HepG2 (cell line): Measurements from ENCODE around the gene BTG3. TPM values are rescaled to one million over a fixed set of nuclear protein-coding genes. Genes with fewer than 3 reads are reported as not detected.
A peak's percentile ranks its signal among the peaks of the same experiment; 100 is the strongest.

Experiments
- AKAP8 ChIP-seq: sonication (generic); formaldehyde crosslinking; IDR thresholded peaks from 2 replicates; pipeline ENCODE4 v1.5.1; 2020; ENCODE audit warnings: mild to moderate bottlenecking, missing genetic modification reagents
- ARNT ChIP-seq: fragments of 450-650 bp; IDR thresholded peaks from 2 replicates; pipeline ENCODE4 v1.6.1; 2017
- EP300 ChIP-seq, 3 experiments: sonication (generic) in 1 of 3; formaldehyde crosslinking in 1 of 3; IDR thresholded peaks; 2 replicates each; pipeline versions ENCODE4 v1.5.1 to v1.6.1; 2011 to 2020; ENCODE audit warnings: low read depth in 2 of 3, low read length in 2 of 3, borderline replicate concordance in 1 of 3, improper control_type of control experiment in 1 of 3, mild to moderate bottlenecking in 1 of 3, missing genetic modification reagents in 1 of 3, moderate library complexity in 1 of 3
- FOXK1 ChIP-seq: sonication (generic); formaldehyde crosslinking; IDR thresholded peaks from 2 replicates; pipeline ENCODE4 v1.4.0; 2020; ENCODE audit warnings: low read depth, missing genetic modification reagents, borderline replicate concordance
- GATAD2A ChIP-seq: IDR thresholded peaks from 2 replicates; pipeline ENCODE4 v1.6.1; 2016
- HMG20A ChIP-seq: IDR thresholded peaks from 2 replicates; pipeline ENCODE4 v1.6.1; 2016; ENCODE audit warnings: borderline replicate concordance
- HNRNPL ChIP-seq: fragments of 200-400 bp; formaldehyde crosslinking; IDR thresholded peaks from 2 replicates; pipeline ENCODE4 v1.6.1; 2017; ENCODE audit warnings: mild to moderate bottlenecking, low read depth, low read length
- KDM5A ChIP-seq: fragments of 200-600 bp; sonication (generic); IDR thresholded peaks from 2 replicates; pipeline ENCODE4 v1.7.0; 2018; ENCODE audit warnings: antibody characterized with exemption, mild to moderate bottlenecking, low read length, borderline replicate concordance
- MTF2 ChIP-seq: sonication (generic); formaldehyde crosslinking; IDR thresholded peaks from 2 replicates; pipeline ENCODE4 v1.5.0; 2020; ENCODE audit warnings: missing genetic modification reagents, borderline replicate concordance
- NR2F2 ChIP-seq: IDR thresholded peaks from 2 replicates; pipeline ENCODE4 v1.6.1; 2012; ENCODE audit warnings: low read depth, inconsistent platforms, borderline replicate concordance
- PPARG ChIP-seq: conservative IDR thresholded peaks from 2 replicates; pipeline ENCODE4 v1.6.1; 2016; ENCODE audit warnings: missing biosample characterization, missing genetic modification reagents
- RFX5 ChIP-seq: IDR thresholded peaks from 2 replicates; pipeline ENCODE4 v1.6.1; 2011; ENCODE audit warnings: low read depth, low read length, improper control_type of control experiment
- SETDB1 ChIP-seq: sonication (generic); formaldehyde crosslinking; IDR thresholded peaks from 2 replicates; pipeline ENCODE4 v1.5.1; 2020; ENCODE audit warnings: missing genetic modification reagents, mild to moderate bottlenecking, borderline replicate concordance
- SMAD9 ChIP-seq: sonication (generic); formaldehyde crosslinking; IDR thresholded peaks from 2 replicates; pipeline ENCODE4 v1.5.1; 2020; ENCODE audit warnings: mild to moderate bottlenecking, missing genetic modification reagents
- TAF1 ChIP-seq: sonication (generic); formaldehyde crosslinking; IDR thresholded peaks from 2 replicates; pipeline ENCODE4 v1.4.0; 2020; ENCODE audit warnings: missing genetic modification reagents
- TEAD3 ChIP-seq: optimal IDR thresholded peaks from 2 replicates; pipeline ENCODE3; 2016; ENCODE audit warnings: borderline replicate concordance
- polyA plus RNA-seq, 8 experiments: library from polyadenylated mRNA; depleted of rRNA in 3 of 8; stranded (reverse) in 7 of 8; unstranded in 1 of 8; fragments of >200 nt; fragmentation: Illumina TruSeq in 4 of 8; extraction: Trizol in 4 of 8; gene quantifications; 2 replicates each; pipeline versions ENCODE4 v1.2.1 to v1.2.3, GENCODE V29; 2011 to 2016; ENCODE audit warnings: low read depth in 4 of 8, missing spikeins in 1 of 8, mixed read lengths in 1 of 8; ENCODE audit not compliant: insufficient read depth in 1 of 8
- total RNA-seq, 5 experiments: library from RNA; depleted of rRNA; stranded (reverse); fragments of >200 nt; fragmentation: Illumina TruSeq; extraction: Trizol; gene quantifications; 2 replicates each; pipeline ENCODE4 v1.2.3, GENCODE V29; 2016; ENCODE audit warnings: low read depth in 1 of 5
- TF ChIP-seq, protein P1 (sequence below): sonication (generic); formaldehyde crosslinking; IDR thresholded peaks from 2 replicates; pipeline ENCODE4 v1.5.0; 2020; ENCODE audit warnings: mild to moderate bottlenecking, missing genetic modification reagents, borderline replicate concordance
- TF ChIP-seq, protein P2 (sequence below): sonication (generic); formaldehyde crosslinking; conservative IDR thresholded peaks from 2 replicates; pipeline ENCODE4 v1.8.0; 2022; ENCODE audit warnings: missing genetic modification reagents
- TF ChIP-seq, protein P3 (sequence below): sonication (generic); formaldehyde crosslinking; IDR thresholded peaks from 2 replicates; pipeline ENCODE4 v1.9.0; 2021; ENCODE audit warnings: missing genetic modification reagents, mild to moderate bottlenecking, borderline replicate concordance

BTG3 gene
- total and polyA plus RNA-seq, 2 of the 13 experiments (the other 11 are each of a cell fraction or from before 2014, with no cell fraction given): 13.9 to 27.4 TPM

DNA sequence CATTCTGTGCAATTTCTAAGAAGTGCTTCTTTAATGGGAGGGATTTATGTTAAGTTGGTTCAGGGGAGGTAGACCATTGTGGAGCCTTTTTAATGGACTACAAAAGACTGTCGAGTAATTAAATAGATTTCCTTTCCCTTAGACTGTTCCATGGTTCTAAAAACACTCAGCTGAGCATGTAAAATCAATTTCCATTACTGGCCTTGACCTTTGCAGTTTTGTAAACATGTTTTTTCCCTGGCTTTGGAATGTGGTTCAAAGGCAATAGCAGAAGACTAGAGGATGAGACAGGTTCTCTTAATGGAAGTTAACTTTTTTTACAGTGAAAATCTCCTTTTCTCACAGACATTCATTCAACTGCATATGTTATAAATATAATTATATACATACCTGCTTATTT lies 37.6 kb upstream of the BTG3 start (continued):
- TF ChIP-seq, protein P1, sequence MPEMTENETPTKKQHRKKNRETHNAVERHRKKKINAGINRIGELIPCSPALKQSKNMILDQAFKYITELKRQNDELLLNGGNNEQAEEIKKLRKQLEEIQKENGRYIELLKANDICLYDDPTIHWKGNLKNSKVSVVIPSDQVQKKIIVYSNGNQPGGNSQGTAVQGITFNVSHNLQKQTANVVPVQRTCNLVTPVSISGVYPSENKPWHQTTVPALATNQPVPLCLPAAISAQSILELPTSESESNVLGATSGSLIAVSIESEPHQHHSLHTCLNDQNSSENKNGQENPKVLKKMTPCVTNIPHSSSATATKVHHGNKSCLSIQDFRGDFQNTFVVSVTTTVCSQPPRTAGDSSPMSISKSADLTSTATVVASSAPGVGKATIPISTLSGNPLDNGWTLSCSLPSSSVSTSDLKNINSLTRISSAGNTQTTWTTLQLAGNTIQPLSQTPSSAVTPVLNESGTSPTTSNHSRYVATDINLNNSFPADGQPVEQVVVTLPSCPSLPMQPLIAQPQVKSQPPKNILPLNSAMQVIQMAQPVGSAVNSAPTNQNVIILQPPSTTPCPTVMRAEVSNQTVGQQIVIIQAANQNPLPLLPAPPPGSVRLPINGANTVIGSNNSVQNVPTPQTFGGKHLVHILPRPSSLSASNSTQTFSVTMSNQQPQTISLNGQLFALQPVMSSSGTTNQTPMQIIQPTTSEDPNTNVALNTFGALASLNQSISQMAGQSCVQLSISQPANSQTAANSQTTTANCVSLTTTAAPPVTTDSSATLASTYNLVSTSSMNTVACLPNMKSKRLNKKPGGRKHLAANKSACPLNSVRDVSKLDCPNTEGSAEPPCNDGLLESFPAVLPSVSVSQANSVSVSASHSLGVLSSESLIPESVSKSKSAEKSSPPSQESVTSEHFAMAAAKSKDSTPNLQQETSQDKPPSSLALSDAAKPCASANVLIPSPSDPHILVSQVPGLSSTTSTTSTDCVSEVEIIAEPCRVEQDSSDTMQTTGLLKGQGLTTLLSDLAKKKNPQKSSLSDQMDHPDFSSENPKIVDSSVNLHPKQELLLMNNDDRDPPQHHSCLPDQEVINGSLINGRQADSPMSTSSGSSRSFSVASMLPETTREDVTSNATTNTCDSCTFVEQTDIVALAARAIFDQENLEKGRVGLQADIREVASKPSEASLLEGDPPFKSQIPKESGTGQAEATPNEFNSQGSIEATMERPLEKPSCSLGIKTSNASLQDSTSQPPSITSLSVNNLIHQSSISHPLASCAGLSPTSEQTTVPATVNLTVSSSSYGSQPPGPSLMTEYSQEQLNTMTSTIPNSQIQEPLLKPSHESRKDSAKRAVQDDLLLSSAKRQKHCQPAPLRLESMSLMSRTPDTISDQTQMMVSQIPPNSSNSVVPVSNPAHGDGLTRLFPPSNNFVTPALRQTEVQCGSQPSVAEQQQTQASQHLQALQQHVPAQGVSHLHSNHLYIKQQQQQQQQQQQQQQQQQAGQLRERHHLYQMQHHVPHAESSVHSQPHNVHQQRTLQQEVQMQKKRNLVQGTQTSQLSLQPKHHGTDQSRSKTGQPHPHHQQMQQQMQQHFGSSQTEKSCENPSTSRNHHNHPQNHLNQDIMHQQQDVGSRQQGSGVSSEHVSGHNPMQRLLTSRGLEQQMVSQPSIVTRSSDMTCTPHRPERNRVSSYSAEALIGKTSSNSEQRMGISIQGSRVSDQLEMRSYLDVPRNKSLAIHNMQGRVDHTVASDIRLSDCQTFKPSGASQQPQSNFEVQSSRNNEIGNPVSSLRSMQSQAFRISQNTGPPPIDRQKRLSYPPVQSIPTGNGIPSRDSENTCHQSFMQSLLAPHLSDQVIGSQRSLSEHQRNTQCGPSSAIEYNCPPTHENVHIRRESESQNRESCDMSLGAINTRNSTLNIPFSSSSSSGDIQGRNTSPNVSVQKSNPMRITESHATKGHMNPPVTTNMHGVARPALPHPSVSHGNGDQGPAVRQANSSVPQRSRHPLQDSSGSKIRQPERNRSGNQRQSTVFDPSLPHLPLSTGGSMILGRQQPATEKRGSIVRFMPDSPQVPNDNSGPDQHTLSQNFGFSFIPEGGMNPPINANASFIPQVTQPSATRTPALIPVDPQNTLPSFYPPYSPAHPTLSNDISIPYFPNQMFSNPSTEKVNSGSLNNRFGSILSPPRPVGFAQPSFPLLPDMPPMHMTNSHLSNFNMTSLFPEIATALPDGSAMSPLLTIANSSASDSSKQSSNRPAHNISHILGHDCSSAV (CRISPR knock-in tag): no peak
- TF ChIP-seq ARNT (no peak), SMAD9 (CRISPR knock-in tag) (no peak), MTF2 (CRISPR knock-in tag) (no peak), TAF1 (no peak), EP300 (IDR thresholded peaks at IDR 0.05; ENCODE audit: low read depth in 2 of 2, low read length in 2 of 2) (peak in 1 of 2 experiments; percentile 35; a peak in 1 of 4 replicates), EP300 (CRISPR knock-in tag; IDR thresholded peaks at IDR 0.05; ENCODE audit: borderline replicate concordance) (no peak), AKAP8 (no peak), GATAD2A (peak; percentile 53), HMG20A (peak; percentile 40; the same call in 1 of the 2 replicates), RFX5 (no peak), SETDB1 (CRISPR knock-in tag) (no peak), HNRNPL (no peak), KDM5A (no peak), PPARG (CRISPR knock-in tag) (peak; percentile 62), NR2F2 (peak; percentile 43; the same call in 1 of the 2 replicates), TEAD3 (CRISPR knock-in tag) (peak; percentile 63), FOXK1 (CRISPR knock-in tag) (peak; percentile 62; the same call in 1 of the 2 replicates)
- TF ChIP-seq, protein P2, sequence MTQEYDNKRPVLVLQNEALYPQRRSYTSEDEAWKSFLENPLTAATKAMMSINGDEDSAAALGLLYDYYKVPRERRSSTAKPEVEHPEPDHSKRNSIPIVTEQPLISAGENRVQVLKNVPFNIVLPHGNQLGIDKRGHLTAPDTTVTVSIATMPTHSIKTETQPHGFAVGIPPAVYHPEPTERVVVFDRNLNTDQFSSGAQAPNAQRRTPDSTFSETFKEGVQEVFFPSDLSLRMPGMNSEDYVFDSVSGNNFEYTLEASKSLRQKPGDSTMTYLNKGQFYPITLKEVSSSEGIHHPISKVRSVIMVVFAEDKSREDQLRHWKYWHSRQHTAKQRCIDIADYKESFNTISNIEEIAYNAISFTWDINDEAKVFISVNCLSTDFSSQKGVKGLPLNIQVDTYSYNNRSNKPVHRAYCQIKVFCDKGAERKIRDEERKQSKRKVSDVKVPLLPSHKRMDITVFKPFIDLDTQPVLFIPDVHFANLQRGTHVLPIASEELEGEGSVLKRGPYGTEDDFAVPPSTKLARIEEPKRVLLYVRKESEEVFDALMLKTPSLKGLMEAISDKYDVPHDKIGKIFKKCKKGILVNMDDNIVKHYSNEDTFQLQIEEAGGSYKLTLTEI (CRISPR knock-in tag): no peak
- TF ChIP-seq, protein P3, sequence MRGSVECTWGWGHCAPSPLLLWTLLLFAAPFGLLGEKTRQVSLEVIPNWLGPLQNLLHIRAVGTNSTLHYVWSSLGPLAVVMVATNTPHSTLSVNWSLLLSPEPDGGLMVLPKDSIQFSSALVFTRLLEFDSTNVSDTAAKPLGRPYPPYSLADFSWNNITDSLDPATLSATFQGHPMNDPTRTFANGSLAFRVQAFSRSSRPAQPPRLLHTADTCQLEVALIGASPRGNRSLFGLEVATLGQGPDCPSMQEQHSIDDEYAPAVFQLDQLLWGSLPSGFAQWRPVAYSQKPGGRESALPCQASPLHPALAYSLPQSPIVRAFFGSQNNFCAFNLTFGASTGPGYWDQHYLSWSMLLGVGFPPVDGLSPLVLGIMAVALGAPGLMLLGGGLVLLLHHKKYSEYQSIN: no peak
